ENCODE results near the gene CDK5RAP2.
"Not testable (repeated sequence)": the region's sequence is repeated elsewhere in the genome, so short reads cannot be mapped to it uniquely, and the experiment has no call there.

The CDK5RAP2 gene

GRCh38 chr9:120530220-120530832 is 49.6 kb downstream of the CDK5RAP2 start:
- H3K4me3 Mint-ChIP-seq; DNase-seq (ENCODE audit: low spot score); H3K9me3 Mint-ChIP-seq; H3K27me3 Mint-ChIP-seq (ENCODE audit: low read depth); H3K27ac Mint-ChIP-seq: not testable (repeated sequence)
- H3K36me3 Mint-ChIP-seq (ENCODE audit: low read depth): peaks cover 78% of the 10 kb centered on the region
- peaks cover 10% of the 10 kb centered on the region for H3K4me1 Mint-ChIP-seq (ENCODE audit: low read depth)

GRCh38 chr9:120528829-120529228 is 51.1 kb downstream of the CDK5RAP2 start:
- no peak for DNase-seq (ENCODE audit: low spot score)
- Mint-ChIP-seq H3K36me3 (ENCODE audit: low read depth) (peaks cover 72% of the 10 kb centered on the region), H3K4me1 (ENCODE audit: low read depth) (peaks cover 10% of the 10 kb centered on the region), H3K27me3 (ENCODE audit: low read depth) (no peaks in the 10 kb centered on the region), H3K9me3 (no peaks in the 10 kb centered on the region), H3K4me3 (no peak overlapping the region), H3K27ac (no peak overlapping the region)

GRCh38 chr9:120528327-120528726 is 51.6 kb downstream of the CDK5RAP2 start:
- H3K27ac Mint-ChIP-seq: no peak overlapping the region
- peaks cover 70% of the 10 kb centered on the region for H3K36me3 Mint-ChIP-seq (ENCODE audit: low read depth)
- H3K27me3 Mint-ChIP-seq (ENCODE audit: low read depth): no peaks in the 10 kb centered on the region
- no peak overlapping the region for H3K4me3 Mint-ChIP-seq
- H3K4me1 Mint-ChIP-seq (ENCODE audit: low read depth): peaks cover 10% of the 10 kb centered on the region
- no peak for DNase-seq (ENCODE audit: low spot score)
- H3K9me3 Mint-ChIP-seq: no peaks in the 10 kb centered on the region

DNA sequence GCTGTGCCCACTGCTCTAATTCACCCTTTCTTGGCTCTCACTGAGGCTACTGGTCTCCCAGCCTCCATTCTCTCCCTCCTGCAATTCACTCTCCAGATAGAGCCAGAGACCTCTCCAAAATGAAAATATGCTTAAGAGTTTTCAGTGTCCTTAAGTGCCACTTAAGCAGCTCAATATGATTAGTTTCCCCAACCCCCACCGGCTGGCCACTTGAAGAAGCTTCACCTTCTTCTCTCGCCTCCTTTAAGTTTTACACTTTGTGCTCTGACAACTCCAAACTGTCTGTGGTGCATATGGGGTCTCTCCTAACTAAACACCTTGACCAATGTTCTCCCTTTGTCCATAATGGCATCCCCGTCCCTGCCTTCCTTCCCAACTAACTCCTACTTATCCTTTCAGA is 53.4 kb downstream of the CDK5RAP2 start:
- Mint-ChIP-seq H3K36me3 (ENCODE audit: low read depth) (peaks cover 65% of the 10 kb centered on the region), H3K9me3 (no peaks in the 10 kb centered on the region), H3K27me3 (ENCODE audit: low read depth) (no peaks in the 10 kb centered on the region), H3K4me3 (no peak overlapping the region), H3K4me1 (ENCODE audit: low read depth) (no peaks in the 10 kb centered on the region), H3K27ac (no peak overlapping the region)
- DNase-seq (ENCODE audit: low spot score): no peak

- no peak overlapping the region for H3K4me3 Mint-ChIP-seq
- DNase-seq (ENCODE audit: low spot score): no peak
- peaks cover 60% of the 10 kb centered on the region for H3K36me3 Mint-ChIP-seq (ENCODE audit: low read depth)
- no peaks in the 10 kb centered on the region for H3K9me3 Mint-ChIP-seq
- H3K27ac Mint-ChIP-seq: no peak overlapping the region
- H3K4me1 Mint-ChIP-seq (ENCODE audit: low read depth): no peaks in the 10 kb centered on the region
- H3K27me3 Mint-ChIP-seq (ENCODE audit: low read depth): no peaks in the 10 kb centered on the region
Measured at GRCh38 chr9:120524863-120525262, 55.1 kb downstream of the CDK5RAP2 start.

DNA sequence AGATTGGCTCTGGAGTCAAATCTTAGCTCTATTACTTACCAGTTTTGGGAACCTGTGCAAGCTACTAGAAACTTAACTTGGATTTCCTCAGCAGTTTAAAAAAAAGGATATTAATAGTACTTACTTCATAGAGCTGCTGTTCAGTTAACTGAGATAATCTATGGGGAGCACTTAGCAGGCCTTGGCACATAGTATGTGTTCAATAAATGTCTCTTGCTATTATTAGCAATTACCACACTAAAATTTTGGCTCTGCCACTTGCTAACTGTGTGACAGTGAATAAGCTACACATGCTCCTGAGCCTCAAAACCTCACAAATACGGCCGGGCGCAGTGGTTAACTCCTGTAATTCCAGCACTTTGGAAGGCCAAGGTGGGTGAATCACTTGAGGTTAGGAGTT is 55.9 kb downstream of the CDK5RAP2 start:
- H3K27ac Mint-ChIP-seq: no peak overlapping the region
- H3K9me3 Mint-ChIP-seq: no peaks in the 10 kb centered on the region
- peaks cover 58% of the 10 kb centered on the region for H3K36me3 Mint-ChIP-seq (ENCODE audit: low read depth)
- no peaks in the 10 kb centered on the region for H3K27me3 Mint-ChIP-seq (ENCODE audit: low read depth)
- no peak overlapping the region for H3K4me3 Mint-ChIP-seq
- no peak for DNase-seq (ENCODE audit: low spot score)
- no peaks in the 10 kb centered on the region for H3K4me1 Mint-ChIP-seq (ENCODE audit: low read depth)

- Mint-ChIP-seq H3K27ac (no peak overlapping the region), H3K36me3 (ENCODE audit: low read depth) (peaks cover 55% of the 10 kb centered on the region), H3K4me3 (no peak overlapping the region), H3K9me3 (no peaks in the 10 kb centered on the region), H3K4me1 (ENCODE audit: low read depth) (no peaks in the 10 kb centered on the region), H3K27me3 (ENCODE audit: low read depth) (no peaks in the 10 kb centered on the region)
- no peak for DNase-seq (ENCODE audit: low spot score)
Measured at GRCh38 chr9:120522558-120522957, 57.4 kb downstream of the CDK5RAP2 start.

DNA sequence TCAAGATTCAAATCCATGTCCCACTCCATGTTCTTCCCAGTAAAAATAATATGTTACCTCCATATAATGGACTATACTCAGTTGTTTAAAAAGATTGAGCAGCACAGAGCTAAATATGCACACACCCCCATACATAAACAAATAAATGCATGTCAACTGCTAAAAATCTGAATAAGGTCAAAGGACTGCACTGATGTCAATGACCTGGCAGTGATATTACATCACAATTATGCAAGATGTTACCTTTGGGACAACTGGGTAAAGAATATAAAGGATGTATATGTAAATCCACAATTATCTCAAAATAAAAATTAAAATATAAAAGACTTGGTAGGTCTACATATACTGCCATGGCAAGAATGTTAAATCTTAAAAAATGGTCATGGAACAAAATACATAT is 57.9 kb downstream of the CDK5RAP2 start:
- Mint-ChIP-seq H3K9me3 (no peaks in the 10 kb centered on the region), H3K4me3 (no peak overlapping the region), H3K36me3 (ENCODE audit: low read depth) (peaks cover 55% of the 10 kb centered on the region), H3K4me1 (ENCODE audit: low read depth) (no peaks in the 10 kb centered on the region), H3K27me3 (ENCODE audit: low read depth) (no peaks in the 10 kb centered on the region), H3K27ac (no peak overlapping the region)
- no peak for DNase-seq (ENCODE audit: low spot score)

- no peak overlapping the region for H3K4me3 Mint-ChIP-seq
- H3K36me3 Mint-ChIP-seq (ENCODE audit: low read depth): peaks cover 53% of the 10 kb centered on the region
- no peaks in the 10 kb centered on the region for H3K4me1 Mint-ChIP-seq (ENCODE audit: low read depth)
- no peaks in the 10 kb centered on the region for H3K27me3 Mint-ChIP-seq (ENCODE audit: low read depth)
- no peak overlapping the region for H3K27ac Mint-ChIP-seq
- DNase-seq (ENCODE audit: low spot score): no peak
- H3K9me3 Mint-ChIP-seq: peaks cover under 1% of the 10 kb centered on the region
Measured at GRCh38 chr9:120521101-120521500, 58.9 kb downstream of the CDK5RAP2 start.

DNA sequence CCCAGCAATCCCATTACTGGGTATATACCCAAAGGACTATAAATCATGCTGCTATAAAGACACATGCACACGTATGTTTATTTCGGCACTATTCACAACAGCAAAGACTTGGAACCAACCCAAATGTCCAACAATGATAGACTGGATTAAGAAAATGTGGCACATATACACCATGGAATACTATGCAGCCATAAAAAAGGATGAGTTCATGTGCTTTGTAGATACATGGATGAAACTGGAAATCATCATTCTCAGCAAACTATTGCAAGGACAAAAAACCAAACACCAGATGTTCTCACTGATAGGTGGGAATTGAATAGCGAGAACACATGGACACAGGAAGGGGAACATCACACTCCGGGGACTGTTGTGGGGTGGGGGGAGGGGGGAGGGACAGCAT is 64.0 kb downstream of the CDK5RAP2 start:
- not testable (repeated sequence) for H3K9me3 Mint-ChIP-seq; H3K27ac Mint-ChIP-seq; H3K4me3 Mint-ChIP-seq; DNase-seq (ENCODE audit: low spot score); H3K4me1 Mint-ChIP-seq (ENCODE audit: low read depth); H3K27me3 Mint-ChIP-seq (ENCODE audit: low read depth)
- H3K36me3 Mint-ChIP-seq (ENCODE audit: low read depth): peaks cover 72% of the 10 kb centered on the region

DNA sequence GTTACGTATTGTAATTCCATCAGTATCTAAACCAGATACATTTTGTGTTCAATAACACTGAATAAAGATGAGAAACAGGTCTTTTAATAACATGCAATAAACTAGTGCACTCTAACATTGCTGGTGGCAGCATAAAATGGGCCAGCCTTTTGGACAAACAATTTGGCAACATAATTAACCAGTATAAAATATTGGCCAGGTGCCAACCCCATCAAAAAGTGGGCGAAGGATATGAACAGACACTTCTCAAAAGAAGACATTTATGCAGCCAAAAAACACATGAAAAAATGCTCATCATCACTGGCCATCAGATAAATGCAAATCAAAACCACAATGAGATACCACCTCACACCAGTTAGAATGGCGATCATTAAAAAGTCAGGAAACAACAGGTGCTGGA is 64.5 kb downstream of the CDK5RAP2 start:
- DNase-seq (ENCODE audit: low spot score); H3K27me3 Mint-ChIP-seq (ENCODE audit: low read depth); H3K9me3 Mint-ChIP-seq; H3K4me1 Mint-ChIP-seq (ENCODE audit: low read depth); H3K27ac Mint-ChIP-seq; H3K4me3 Mint-ChIP-seq: not testable (repeated sequence)
- peaks cover 72% of the 10 kb centered on the region for H3K36me3 Mint-ChIP-seq (ENCODE audit: low read depth)

DNA sequence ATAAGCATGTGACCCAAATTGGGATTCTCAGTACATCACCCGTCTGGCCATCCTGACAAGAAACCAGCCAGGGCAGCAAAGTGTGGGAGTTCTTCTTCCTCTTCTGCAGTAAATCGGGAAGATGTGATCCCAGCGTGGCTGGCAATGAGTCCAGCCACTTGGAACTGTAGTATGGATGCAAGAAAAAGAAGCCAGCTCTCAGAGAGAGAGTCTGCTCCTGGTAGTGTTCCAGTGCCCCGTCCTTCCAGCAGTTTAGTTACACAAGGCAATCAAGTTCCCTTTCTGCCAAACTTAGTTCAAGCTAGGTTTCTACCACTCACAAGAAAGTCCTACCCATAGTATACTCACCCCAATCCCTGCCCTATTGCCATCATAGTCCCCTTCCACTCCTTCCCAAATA is 65.6 kb downstream of the CDK5RAP2 start:
- no peak overlapping the region for H3K27ac Mint-ChIP-seq
- H3K9me3 Mint-ChIP-seq: peaks cover 3% of the 10 kb centered on the region
- no peak overlapping the region for H3K4me3 Mint-ChIP-seq
- peaks cover 76% of the 10 kb centered on the region for H3K36me3 Mint-ChIP-seq (ENCODE audit: low read depth)
- no peaks in the 10 kb centered on the region for H3K27me3 Mint-ChIP-seq (ENCODE audit: low read depth)
- DNase-seq (ENCODE audit: low spot score): no peak
- no peaks in the 10 kb centered on the region for H3K4me1 Mint-ChIP-seq (ENCODE audit: low read depth)

DNA sequence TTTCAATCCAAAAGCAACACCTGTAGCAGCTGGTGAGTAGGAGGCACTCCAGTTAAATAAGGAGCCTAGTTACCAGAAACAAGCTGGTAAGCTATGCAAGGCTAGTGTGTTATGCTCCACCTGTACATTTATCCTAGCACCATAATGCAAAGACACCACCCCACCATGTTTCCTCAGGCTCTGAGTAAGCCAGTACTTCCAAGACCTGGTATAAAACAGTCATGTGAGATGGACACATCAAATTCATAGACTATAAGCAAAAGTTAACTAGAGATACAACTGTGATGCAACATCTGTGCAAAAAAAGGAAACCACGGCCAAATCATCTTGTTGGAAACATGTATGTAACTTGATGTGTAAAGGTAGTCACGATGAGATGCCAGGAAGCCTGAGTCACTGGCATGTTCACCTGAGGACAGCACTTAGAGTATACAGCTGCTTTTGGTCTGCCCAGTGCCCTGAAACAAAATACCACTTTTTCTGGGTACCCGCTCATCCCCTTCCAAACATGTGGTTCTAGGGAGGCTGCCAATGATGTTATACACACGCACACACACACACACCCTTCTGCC is 66.1 kb downstream of the CDK5RAP2 start:
- Mint-ChIP-seq H3K4me3 (no peak overlapping the region), H3K36me3 (ENCODE audit: low read depth) (peaks cover 80% of the 10 kb centered on the region), H3K27me3 (ENCODE audit: low read depth) (no peaks in the 10 kb centered on the region), H3K9me3 (peaks cover 3% of the 10 kb centered on the region), H3K4me1 (ENCODE audit: low read depth) (no peaks in the 10 kb centered on the region), H3K27ac (no peak overlapping the region)
- no peak for DNase-seq (ENCODE audit: low spot score)

GRCh38 chr9:120510816-120511215 is 69.2 kb downstream of the CDK5RAP2 start:
- H3K4me3 Mint-ChIP-seq: no peak overlapping the region
- H3K36me3 Mint-ChIP-seq (ENCODE audit: low read depth): peaks cover 84% of the 10 kb centered on the region
- no peak for DNase-seq (ENCODE audit: low spot score)
- no peaks in the 10 kb centered on the region for H3K4me1 Mint-ChIP-seq (ENCODE audit: low read depth)
- H3K9me3 Mint-ChIP-seq: peaks cover 15% of the 10 kb centered on the region
- no peaks in the 10 kb centered on the region for H3K27me3 Mint-ChIP-seq (ENCODE audit: low read depth)
- H3K27ac Mint-ChIP-seq: no peak overlapping the region

- Mint-ChIP-seq H3K4me3 (no peak overlapping the region), H3K27ac (no peak overlapping the region), H3K27me3 (ENCODE audit: low read depth) (no peaks in the 10 kb centered on the region), H3K4me1 (ENCODE audit: low read depth) (peaks cover 2% of the 10 kb centered on the region), H3K9me3 (peaks cover 15% of the 10 kb centered on the region), H3K36me3 (ENCODE audit: low read depth) (peaks cover 83% of the 10 kb centered on the region)
- DNase-seq (ENCODE audit: low spot score): no peak
Measured at GRCh38 chr9:120507936-120508510, 71.9 kb downstream of the CDK5RAP2 start.
